Keratinocyte (primary cell): ENCODE measurements around the gene TNPO3.

Experiments used
- EZH2 ChIP-seq: IDR thresholded peaks from one replicate; pipeline ENCODE4 v1.6.1; 2012; ENCODE audit warnings: inconsistent platforms, mild to moderate bottlenecking, low read length, moderate library complexity
- TF ChIP-seq, protein P1 (sequence below), 3 experiments: IDR thresholded peaks in 1 of 3; conservative IDR thresholded peaks in 1 of 3; optimal IDR thresholded peaks in 1 of 3; 2 replicates in 2 of 3; 3 replicates in 1 of 3; pipeline versions ENCODE3 to v1.5.1; 2011; ENCODE audit warnings: low read length in 3 of 3, mild to moderate bottlenecking in 3 of 3, moderate library complexity in 2 of 3, control low read depth in 1 of 3, inconsistent platforms in 1 of 3; ENCODE audit not compliant: insufficient read depth in 2 of 3; ENCODE audit errors: extremely low read depth in 1 of 3

GRCh38 chr7:129047761-129048160, 7.2 kb downstream of the TNPO3 start:
- TF ChIP-seq, protein P1, sequence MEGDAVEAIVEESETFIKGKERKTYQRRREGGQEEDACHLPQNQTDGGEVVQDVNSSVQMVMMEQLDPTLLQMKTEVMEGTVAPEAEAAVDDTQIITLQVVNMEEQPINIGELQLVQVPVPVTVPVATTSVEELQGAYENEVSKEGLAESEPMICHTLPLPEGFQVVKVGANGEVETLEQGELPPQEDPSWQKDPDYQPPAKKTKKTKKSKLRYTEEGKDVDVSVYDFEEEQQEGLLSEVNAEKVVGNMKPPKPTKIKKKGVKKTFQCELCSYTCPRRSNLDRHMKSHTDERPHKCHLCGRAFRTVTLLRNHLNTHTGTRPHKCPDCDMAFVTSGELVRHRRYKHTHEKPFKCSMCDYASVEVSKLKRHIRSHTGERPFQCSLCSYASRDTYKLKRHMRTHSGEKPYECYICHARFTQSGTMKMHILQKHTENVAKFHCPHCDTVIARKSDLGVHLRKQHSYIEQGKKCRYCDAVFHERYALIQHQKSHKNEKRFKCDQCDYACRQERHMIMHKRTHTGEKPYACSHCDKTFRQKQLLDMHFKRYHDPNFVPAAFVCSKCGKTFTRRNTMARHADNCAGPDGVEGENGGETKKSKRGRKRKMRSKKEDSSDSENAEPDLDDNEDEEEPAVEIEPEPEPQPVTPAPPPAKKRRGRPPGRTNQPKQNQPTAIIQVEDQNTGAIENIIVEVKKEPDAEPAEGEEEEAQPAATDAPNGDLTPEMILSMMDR (optimal IDR thresholded peaks at IDR 0.05 in 1 of 3, IDR thresholded peaks at IDR 0.05 in 1 of 3, conservative IDR thresholded peaks at IDR 0.05 in 1 of 3; ENCODE audit: extremely low read depth in 1 of 3, insufficient read depth in 2 of 3, low read length in 3 of 3) = no peak
- no peak for TF ChIP-seq EZH2
